HuH-7 (cell line): ENCODE data around the gene PHACTR4.
A peak's percentile ranks its signal among the peaks of the same experiment; 100 is the strongest.
"Not testable (repeated sequence)": the region's sequence is repeated elsewhere in the genome, so short reads cannot be mapped to it uniquely, and the experiment has no call there.

Experiments
- DNase-seq: peaks from one replicate; pipeline ENCODE4 v3.0.0; 2011; ENCODE audit warnings: low spot score

The PHACTR4 gene

GRCh38 chr1:28503117-28503516 lies 133.6 kb downstream of the PHACTR4 start:
- no peak for DNase-seq

- peak; percentile 84 for DNase-seq
Observed at GRCh38 chr1:28505406-28506187, 136.1 kb downstream of the PHACTR4 start, which contains the start of gene RCC1. TSS of gene RCC1 (plus strand) at chr1:28506043. CDS start at chr1:28529867, 23,824 bp downstream.

- no peak for DNase-seq
Observed at GRCh38 chr1:28506907-28507246, 137.3 kb downstream of the PHACTR4 start.

GRCh38 chr1:28507247-28507645 lies 137.7 kb downstream of the PHACTR4 start:
- DNase-seq: no peak

- DNase-seq: no peak
Observed at GRCh38 chr1:28507646-28508434, 138.3 kb downstream of the PHACTR4 start.

- DNase-seq: no peak
Observed at GRCh38 chr1:28508435-28508754, 138.9 kb downstream of the PHACTR4 start.

- no peak for DNase-seq
Observed at GRCh38 chr1:28509705-28510272, 140.2 kb downstream of the PHACTR4 start.

- DNase-seq: no peak
Observed at GRCh38 chr1:28510273-28510969, 140.9 kb downstream of the PHACTR4 start.

GRCh38 chr1:28510970-28511440 lies 141.5 kb downstream of the PHACTR4 start:
- DNase-seq: no peak

GRCh38 chr1:28512058-28512611 lies 142.6 kb downstream of the PHACTR4 start:
- no peak for DNase-seq

GRCh38 chr1:28514445-28514933 lies 144.9 kb downstream of the PHACTR4 start:
- DNase-seq: not testable (repeated sequence)

- no peak for DNase-seq
Observed at GRCh38 chr1:28516518-28516956, 147.0 kb downstream of the PHACTR4 start.

GRCh38 chr1:28517649-28517999 lies 148.1 kb downstream of the PHACTR4 start:
- DNase-seq: no peak

GRCh38 chr1:28518000-28518744 lies 148.6 kb downstream of the PHACTR4 start:
- DNase-seq: peak; percentile 91

GRCh38 chr1:28518745-28519341 lies 149.3 kb downstream of the PHACTR4 start:
- peak; percentile 37 for DNase-seq

- no peak for DNase-seq
Observed at GRCh38 chr1:28519946-28520725, 150.6 kb downstream of the PHACTR4 start.

GRCh38 chr1:28520796-28521195 lies 151.3 kb downstream of the PHACTR4 start:
- DNase-seq: not testable (repeated sequence)

- DNase-seq: no peak
Observed at GRCh38 chr1:28521502-28522164, 152.1 kb downstream of the PHACTR4 start.

- DNase-seq: not testable (repeated sequence)
Observed at GRCh38 chr1:28522537-28522936, 153.0 kb downstream of the PHACTR4 start.
